ENCODE data around the gene MEPE.

The MEPE gene

GRCh38 chr4:87823724-87824123, 9.0 kb upstream of the MEPE start:
- no peak overlapping the region for H3K4me3 ChIP-seq (ENCODE audit: low read depth, low read length)
- DNase-seq (ENCODE audit: low read depth), result no peak
- no peak for TF ChIP-seq CTCF (conservative IDR thresholded peaks at IDR 0.05; ENCODE audit: low read depth, low read length)

GRCh38 chr4:87824352-87824751, 8.4 kb upstream of the MEPE start:
- TF ChIP-seq CTCF (conservative IDR thresholded peaks at IDR 0.05; ENCODE audit: low read depth, low read length), result no peak
- no peak overlapping the region for H3K4me3 ChIP-seq (ENCODE audit: low read depth, low read length)
- no peak for DNase-seq (ENCODE audit: low read depth)

GRCh38 chr4:87834401-87834800, 1.6 kb downstream of the MEPE start:
- DNase-seq (ENCODE audit: low read depth), result no peak
- TF ChIP-seq CTCF (conservative IDR thresholded peaks at IDR 0.05; ENCODE audit: low read depth, low read length), result no peak
- H3K4me3 ChIP-seq (ENCODE audit: low read depth, low read length), result no peak overlapping the region

- TF ChIP-seq CTCF (conservative IDR thresholded peaks at IDR 0.05; ENCODE audit: low read depth, low read length), result no peak
- H3K4me3 ChIP-seq (ENCODE audit: low read depth, low read length), result no peak overlapping the region
- DNase-seq (ENCODE audit: low read depth), result peak; percentile 10
These were observed 2.4 kb downstream of the MEPE start for GRCh38 chr4:87835197-87835596.

- no peak overlapping the region for H3K4me3 ChIP-seq (ENCODE audit: low read depth, low read length)
- no peak for DNase-seq (ENCODE audit: low read depth)
- TF ChIP-seq CTCF (conservative IDR thresholded peaks at IDR 0.05; ENCODE audit: low read depth, low read length), result no peak
These were observed 3.0 kb downstream of the MEPE start for GRCh38 chr4:87835743-87836142.

GRCh38 chr4:87838205-87838604, 5.4 kb downstream of the MEPE start:
- TF ChIP-seq CTCF (conservative IDR thresholded peaks at IDR 0.05; ENCODE audit: low read depth, low read length), result peak; percentile 73

GRCh38 chr4:87838890-87839591, 6.3 kb downstream of the MEPE start:
- no peak overlapping the region for H3K4me3 ChIP-seq (ENCODE audit: low read depth, low read length)
- DNase-seq (ENCODE audit: low read depth), result peak; percentile 73
- peak; percentile 85 for TF ChIP-seq CTCF (conservative IDR thresholded peaks at IDR 0.05; ENCODE audit: low read depth, low read length)

More at GRCh38 chr4:87838205-87838604, 5.4 kb downstream of the MEPE start:
- no peak overlapping the region for H3K4me3 ChIP-seq (ENCODE audit: low read depth, low read length)
- peak; percentile 42 for DNase-seq (ENCODE audit: low read depth)
